Activated T-helper 1 cell treated with anti-CD3 and anti-CD28 coated beads, Interleukin-12 subunit alpha, Interleukin-12 subunit beta, Interleukin-2, Interleukin-4 antibody, amounts not matched to agents 30 ng/mL and 10 ng/mL and 1 ng/mL, durations not matched to agents 14 hours and 24 hours and 36 hours (primary cell): ENCODE measurements around the gene NUP153. TPM values are rescaled to one million over a fixed set of nuclear protein-coding genes. Genes with fewer than 3 reads are reported as not detected.
"Not testable (repeated sequence)": the region's sequence is repeated elsewhere in the genome, so short reads cannot be mapped to it uniquely, and the experiment has no call there.

Source experiments
- DNase-seq: peaks from one replicate; pipeline ENCODE4 v3.0.0; 2021; ENCODE audit warnings: low spot score
- H3K27ac Mint-ChIP-seq: one replicate; pipeline ENCODE4 v1.8.0; 2021; ENCODE audit warnings: mild to moderate bottlenecking, mixed read lengths
- H3K27me3 Mint-ChIP-seq: one replicate; pipeline ENCODE4 v1.8.0; 2022; ENCODE audit warnings: mild to moderate bottlenecking, moderate library complexity, mixed read lengths; ENCODE audit not compliant: insufficient read depth
- H3K36me3 Mint-ChIP-seq: one replicate; pipeline ENCODE4 v1.8.0; 2021; ENCODE audit warnings: low read depth, mixed read lengths
- H3K4me1 Mint-ChIP-seq: one replicate; pipeline ENCODE4 v1.8.0; 2021; ENCODE audit warnings: low read depth, mixed read lengths
- H3K4me3 Mint-ChIP-seq: one replicate; pipeline ENCODE4 v1.8.0; 2021; ENCODE audit warnings: mild to moderate bottlenecking, moderate library complexity, mixed read lengths
- H3K9me3 Mint-ChIP-seq: one replicate; pipeline ENCODE4 v1.8.0; 2021; ENCODE audit warnings: mixed read lengths
- intact Hi-C: fragments of 100-400 bp; cut with micrococcal nuclease; formaldehyde crosslinking; loops from one replicate; pipeline ENCODE4 v1.15.1; 2024
- total RNA-seq: library from RNA; stranded (reverse); gene quantifications from 2 replicates; pipeline ENCODE4 v1.2.3, GENCODE V29; 2022

The NUP153 gene
- total RNA-seq, 1 donor from 2014 or later, result 106 TPM

- Mint-ChIP-seq H3K4me3 (no peak overlapping the region), H3K27me3 (peaks cover 9% of the 10 kb centered on the region), H3K27ac (no peak overlapping the region), H3K36me3 (no peaks in the 10 kb centered on the region), H3K4me1 (peaks cover 15% of the 10 kb centered on the region), H3K9me3 (peaks cover 5% of the 10 kb centered on the region)
- intact Hi-C loops, result loop anchor here (1.0 to 5.0 kb wide), 6 partner anchors 16 to 538 kb away; partner anchors contain the start of genes FAM8A1, NHLRC1, NUP153 and RBM24
- no peak for DNase-seq
Measured at GRCh38 chr6:17583811-17584210, 122.9 kb downstream of the NUP153 start.

GRCh38 chr6:17581282-17581681, 125.4 kb downstream of the NUP153 start:
- H3K27ac Mint-ChIP-seq, DNase-seq, H3K36me3 Mint-ChIP-seq: not testable (repeated sequence)
- Mint-ChIP-seq H3K4me1 (peaks cover 14% of the 10 kb centered on the region), H3K27me3 (peaks cover 15% of the 10 kb centered on the region), H3K4me3 (peak overlapping the region; percentile 70), H3K9me3 (peaks cover 18% of the 10 kb centered on the region)
- intact Hi-C loops, result loop anchor here (5.0 kb wide), 2 partner anchors 126 to 541 kb away; partner anchors contain the start of genes NHLRC1 and NUP153

- Mint-ChIP-seq H3K4me1 (peaks cover 14% of the 10 kb centered on the region), H3K27ac (no peak overlapping the region), H3K27me3 (peaks cover 16% of the 10 kb centered on the region), H3K36me3 (no peaks in the 10 kb centered on the region), H3K9me3 (peaks cover 18% of the 10 kb centered on the region), H3K4me3 (peak overlapping the region; percentile 77)
- DNase-seq, result no peak
- intact Hi-C loops, result loop anchor here (5.0 kb wide), 2 partner anchors 127 to 542 kb away; partner anchors contain the start of genes NHLRC1 and NUP153
Measured at GRCh38 chr6:17580518-17581048, 126.1 kb downstream of the NUP153 start.

- Mint-ChIP-seq H3K4me1 (peaks cover 6% of the 10 kb centered on the region), H3K9me3 (peaks cover 18% of the 10 kb centered on the region), H3K4me3 (no peak overlapping the region), H3K27me3 (peaks cover 24% of the 10 kb centered on the region), H3K36me3 (no peaks in the 10 kb centered on the region), H3K27ac (no peak overlapping the region)
- intact Hi-C loops, result no loop called here
- no peak for DNase-seq
Measured at GRCh38 chr6:17577059-17577458, 129.7 kb downstream of the NUP153 start.

GRCh38 chr6:17574866-17575560, 131.7 kb downstream of the NUP153 start:
- Mint-ChIP-seq H3K4me3 (no peak overlapping the region), H3K27me3 (peaks cover 17% of the 10 kb centered on the region), H3K9me3 (peaks cover 13% of the 10 kb centered on the region), H3K27ac (no peak overlapping the region), H3K4me1 (no peaks in the 10 kb centered on the region), H3K36me3 (no peaks in the 10 kb centered on the region)
- DNase-seq, result no peak
- intact Hi-C loops, result no loop called here

- Mint-ChIP-seq H3K27ac (no peak overlapping the region), H3K4me3 (no peak overlapping the region), H3K27me3 (peaks cover 5% of the 10 kb centered on the region), H3K4me1 (no peaks in the 10 kb centered on the region), H3K9me3 (peaks cover 15% of the 10 kb centered on the region), H3K36me3 (peaks cover 1% of the 10 kb centered on the region)
- DNase-seq, result no peak
- intact Hi-C loops, result no loop called here
Measured at GRCh38 chr6:17565399-17565798, 141.3 kb downstream of the NUP153 start.

Other genes with a start within 250 kb of the NUP153 start
- 4.5 and 4.6 TPM in 2 replicates for gene FAM8A1, start 106.6 kb downstream of the NUP153 start, total RNA-seq